Activated CD4-positive, CD25-positive, alpha-beta regulatory T cell (primary cell): ENCODE measurements around the gene NCR2.

Experiments used
- DNase-seq, 4 experiments: peaks; one replicate each; lab custom pipeline; 2025; lab: John Stamatoyannopoulos, UW

NCR2 gene

GRCh38 chr6:41331401-41332150 is 3.8 kb upstream of the NCR2 start:
- DNase-seq: no peak

DNA sequence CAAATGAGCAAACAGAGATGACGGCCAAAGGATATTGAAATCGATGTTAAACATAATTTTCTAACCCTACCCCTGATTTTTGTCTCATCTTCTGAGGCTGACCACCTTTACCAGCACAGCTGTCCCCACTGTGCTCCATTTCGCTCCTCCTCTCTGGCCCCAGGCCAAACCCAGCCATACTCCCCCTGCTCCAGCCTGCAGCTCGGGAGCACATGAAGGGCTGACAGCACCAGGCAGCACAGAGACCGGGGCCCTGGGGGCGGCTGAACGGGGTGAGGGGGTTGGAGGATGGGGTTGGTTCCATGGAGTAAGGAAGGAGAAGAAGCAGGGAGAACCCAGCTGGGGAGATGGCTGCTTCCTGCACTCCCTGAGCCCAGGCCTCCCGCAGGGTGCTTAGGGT is 3.2 kb upstream of the NCR2 start:
- DNase-seq: no peak

GRCh38 chr6:41332842-41333736 is 2.3 kb upstream of the NCR2 start:
- DNase-seq: no peak

DNA sequence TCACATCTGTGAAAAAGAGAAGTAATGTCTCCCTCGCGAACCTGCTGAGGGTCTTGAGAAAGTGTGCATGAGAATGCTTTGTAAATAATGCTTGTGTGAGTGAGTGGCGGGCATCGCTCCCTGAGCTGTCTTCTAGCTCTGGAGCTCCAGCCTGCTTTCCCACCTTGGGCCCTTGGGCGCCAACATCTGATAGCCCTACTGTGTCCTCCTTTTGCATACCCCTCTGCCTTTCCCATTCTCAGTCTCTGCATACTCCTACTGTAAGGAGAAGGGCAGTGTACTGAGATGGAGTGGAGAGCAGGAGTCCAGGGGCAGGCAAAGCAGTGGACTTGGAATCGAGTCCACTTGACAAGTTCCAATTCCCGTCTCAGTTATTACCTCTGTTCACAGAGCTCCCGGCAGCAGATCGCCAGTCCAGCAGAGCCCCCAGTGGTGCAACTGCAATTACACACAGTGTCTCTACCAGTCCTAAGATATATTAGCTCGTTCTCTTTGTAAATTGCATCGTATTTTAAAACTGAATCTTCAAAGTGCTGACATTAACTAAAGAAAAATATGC is 847 bp upstream of the NCR2 start:
- no peak for DNase-seq

DNA sequence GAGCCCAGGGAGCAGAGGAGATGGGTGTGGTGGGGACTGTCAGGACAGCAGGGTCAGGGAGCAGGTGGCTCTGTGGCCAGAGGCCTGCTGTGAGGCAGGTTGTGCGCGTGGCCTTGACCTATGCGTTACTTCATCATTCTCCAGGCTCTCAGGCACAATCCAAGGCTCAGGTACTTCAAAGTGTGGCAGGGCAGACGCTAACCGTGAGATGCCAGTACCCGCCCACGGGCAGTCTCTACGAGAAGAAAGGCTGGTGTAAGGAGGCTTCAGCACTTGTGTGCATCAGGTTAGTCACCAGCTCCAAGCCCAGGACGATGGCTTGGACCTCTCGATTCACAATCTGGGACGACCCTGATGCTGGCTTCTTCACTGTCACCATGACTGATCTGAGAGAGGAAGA is 535 bp downstream of the NCR2 start:
- no peak for DNase-seq

DNA sequence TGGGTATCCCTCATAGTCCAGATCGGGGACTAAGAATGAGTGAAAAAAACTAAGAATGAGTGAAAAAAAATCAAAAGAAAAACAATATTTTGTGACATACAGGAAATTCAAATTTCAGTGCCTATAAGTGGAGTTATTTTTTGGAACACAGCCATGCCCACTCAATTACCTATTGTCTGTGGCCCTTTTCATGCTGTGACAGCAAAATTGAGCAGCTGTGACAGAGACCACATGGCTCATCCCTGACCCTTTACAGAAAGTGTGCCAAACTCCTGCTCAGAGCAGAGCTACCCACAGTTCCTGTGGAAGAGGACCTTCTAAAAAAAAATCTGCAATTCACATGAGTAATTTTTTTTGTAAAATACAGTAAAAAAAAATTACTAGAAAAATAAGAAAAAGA is 1.4 kb downstream of the NCR2 start:
- no peak for DNase-seq

DNA sequence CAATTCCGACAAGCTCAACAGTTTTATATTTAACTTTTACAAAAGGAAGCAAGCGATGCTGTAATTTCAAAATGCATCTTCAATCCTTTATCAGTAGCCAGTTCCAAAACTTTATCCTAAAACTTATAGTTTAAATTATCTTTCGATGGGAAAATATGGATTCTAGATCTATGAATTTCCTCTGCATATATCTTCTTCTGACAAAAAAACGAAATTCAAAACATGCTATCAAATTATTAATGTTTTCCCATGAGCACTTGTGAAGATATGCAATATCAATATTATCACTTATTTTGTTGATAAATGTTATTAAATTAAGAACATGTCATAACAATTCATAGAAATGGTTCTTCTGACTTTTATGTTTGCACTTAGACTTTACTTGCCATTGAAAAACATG is 2.3 kb downstream of the NCR2 start:
- no peak for DNase-seq

GRCh38 chr6:41338659-41339058 is 3.3 kb downstream of the NCR2 start:
- no peak for DNase-seq

DNA sequence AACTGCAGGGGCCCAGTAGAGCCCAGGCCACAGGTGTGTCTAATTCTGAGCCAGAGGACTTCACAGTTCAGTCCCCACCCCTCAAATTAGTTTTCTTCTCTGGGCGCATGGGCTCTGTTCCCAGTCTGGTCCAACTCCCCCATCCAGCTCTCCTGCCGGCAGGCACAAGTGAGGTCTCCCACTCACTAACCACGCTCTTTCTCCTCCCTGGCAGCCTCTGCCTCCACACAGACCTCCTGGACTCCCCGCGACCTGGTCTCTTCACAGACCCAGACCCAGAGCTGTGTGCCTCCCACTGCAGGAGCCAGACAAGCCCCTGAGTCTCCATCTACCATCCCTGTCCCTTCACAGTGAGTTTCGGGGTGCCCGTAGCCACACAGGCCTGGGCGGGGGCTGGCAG is 6.2 kb downstream of the NCR2 start:
- DNase-seq: no peak

- no peak for DNase-seq
Measured at GRCh38 chr6:41342241-41342640, 6.8 kb downstream of the NCR2 start.

DNA sequence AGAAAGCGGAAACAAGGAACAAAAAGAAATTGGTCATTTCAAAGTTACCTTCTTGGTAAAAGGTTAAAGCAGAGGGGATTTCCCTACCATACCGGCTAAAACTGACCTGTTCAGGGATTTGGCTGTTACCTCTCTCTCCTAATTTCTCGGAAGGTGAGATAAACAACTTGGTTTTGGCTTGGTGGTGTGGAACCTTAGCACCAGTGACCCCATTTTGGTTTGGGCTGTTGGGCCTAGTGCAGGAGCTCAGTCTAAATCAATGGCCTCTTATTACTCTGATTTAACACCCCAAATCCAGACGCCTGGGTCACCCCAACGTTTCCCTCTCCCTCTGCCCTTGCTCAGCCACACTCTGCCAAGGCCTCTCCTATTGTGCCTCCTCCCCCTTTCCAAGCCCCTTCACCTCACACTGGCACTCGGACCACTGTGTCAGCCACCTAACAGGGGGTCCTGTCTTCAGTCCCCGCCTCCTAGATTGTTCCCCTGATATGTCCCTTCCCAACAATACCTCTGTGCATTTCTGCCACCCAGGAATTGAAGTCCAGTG is 8.3 kb downstream of the NCR2 start:
- DNase-seq: no peak

- DNase-seq: peak in 1 of 4 experiments; percentile 16
Measured at GRCh38 chr6:41344876-41345275, 9.5 kb downstream of the NCR2 start.

DNA sequence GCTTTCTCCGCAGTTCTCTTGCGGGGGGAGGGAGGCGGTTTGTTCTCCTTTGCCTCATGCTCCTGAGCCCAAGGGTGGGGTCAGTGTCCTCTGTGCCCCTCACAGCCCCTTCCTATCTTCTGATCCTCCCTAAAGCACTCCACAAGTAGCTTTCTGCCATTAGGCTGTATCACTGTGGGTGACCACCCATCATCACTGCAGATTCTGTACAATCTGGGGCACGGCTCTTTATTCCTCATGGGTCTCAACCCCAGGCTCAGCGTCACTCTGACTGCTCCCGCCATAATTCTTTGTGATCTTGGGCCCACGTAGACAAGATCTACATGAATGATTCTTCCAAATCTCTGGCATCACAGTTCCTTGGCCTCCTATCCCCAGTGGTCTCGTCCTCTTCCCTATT is 10.5 kb downstream of the NCR2 start:
- DNase-seq: no peak

- no peak for DNase-seq
Measured at GRCh38 chr6:41346441-41346840, 11.0 kb downstream of the NCR2 start.

DNA sequence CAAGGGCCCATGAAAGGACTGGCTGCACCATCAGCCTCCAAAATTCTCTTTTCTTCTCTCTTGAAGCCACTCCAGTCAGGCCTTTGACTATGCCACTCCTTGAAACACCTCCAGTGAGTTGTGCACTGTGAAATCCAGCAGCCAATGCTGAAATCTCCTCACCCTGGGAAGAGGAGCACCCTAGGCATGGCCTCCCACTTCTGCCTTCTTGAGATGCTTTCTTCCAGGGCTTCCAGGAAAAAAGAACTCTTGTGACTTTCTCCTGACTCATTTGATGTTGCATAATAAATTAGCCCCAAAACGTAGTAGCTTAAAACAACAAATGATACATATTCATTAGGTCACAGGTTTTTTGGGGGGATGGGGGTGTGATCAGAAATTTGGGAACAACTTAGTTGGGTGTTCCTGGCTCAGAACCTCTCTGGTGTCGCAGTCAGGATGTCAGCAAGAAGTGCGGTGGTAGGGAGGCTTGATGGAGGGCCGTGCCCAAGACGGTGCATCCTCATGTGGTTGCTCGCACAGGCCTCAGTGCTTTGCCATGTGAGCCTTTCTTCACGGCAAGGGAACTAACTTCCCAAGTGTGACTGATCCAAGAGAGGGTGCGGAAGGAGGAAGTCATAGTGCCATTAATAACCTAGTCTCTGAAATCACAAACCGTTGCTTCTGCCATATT is 12.1 kb downstream of the NCR2 start:
- DNase-seq: no peak

DNA sequence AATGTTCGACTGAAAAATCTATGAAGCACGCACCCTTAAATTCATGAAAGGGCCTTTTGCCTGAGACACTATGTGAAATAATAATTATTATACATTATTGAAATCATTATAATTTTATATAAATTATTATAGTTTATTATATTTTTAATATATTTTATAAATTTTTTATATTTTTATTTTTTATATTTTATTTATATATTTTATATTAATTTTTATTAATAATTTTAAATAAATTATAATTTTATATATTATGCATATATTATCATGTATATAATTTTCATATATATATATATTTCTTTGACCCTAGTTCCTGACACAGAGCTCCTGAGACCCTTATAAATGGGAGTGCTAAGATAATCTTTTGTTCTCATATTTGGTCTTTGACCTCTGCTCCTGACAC is 13.5 kb downstream of the NCR2 start:
- DNase-seq: no peak

GRCh38 chr6:41352396-41352795 is 17.0 kb downstream of the NCR2 start:
- no peak for DNase-seq

GRCh38 chr6:41352907-41353306 is 17.5 kb downstream of the NCR2 start:
- no peak for DNase-seq

GRCh38 chr6:41353333-41353732 is 17.9 kb downstream of the NCR2 start:
- no peak for DNase-seq

DNA sequence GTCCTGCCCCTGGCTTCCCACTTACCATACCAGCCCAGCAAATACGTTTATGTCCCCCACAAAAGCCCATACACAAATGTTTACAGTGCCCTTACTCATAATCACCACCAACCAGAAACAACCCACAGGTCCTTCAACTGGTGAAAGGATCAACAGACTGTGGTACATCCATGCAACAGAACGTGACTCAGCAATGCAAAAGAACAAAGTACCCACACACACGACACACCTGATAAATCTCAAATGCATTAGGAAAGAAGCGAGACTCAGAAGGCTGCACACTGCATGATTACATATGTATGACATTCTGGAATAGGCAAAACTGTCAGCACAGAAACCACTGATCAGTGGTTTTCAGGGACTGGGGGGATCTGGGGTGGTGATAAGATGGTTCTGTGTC is 20.5 kb downstream of the NCR2 start:
- DNase-seq: no peak

DNA sequence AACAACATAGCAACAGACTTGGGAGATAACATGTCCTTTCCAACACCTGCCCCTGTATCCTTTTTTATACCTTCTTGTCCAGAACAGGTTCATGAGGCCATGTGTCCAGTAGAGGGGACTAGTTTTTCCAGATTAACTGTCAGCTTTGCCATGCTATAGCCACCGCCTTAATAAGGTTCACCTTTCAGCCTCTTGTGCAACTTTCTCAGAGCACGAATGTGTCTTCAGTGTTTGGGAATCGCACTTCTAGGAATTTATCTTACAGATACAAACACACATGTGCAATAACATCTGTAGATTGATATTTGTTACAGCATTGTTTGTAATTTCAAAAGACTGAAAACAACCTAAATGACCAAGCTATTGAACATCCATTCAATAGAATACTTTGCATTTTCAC is 21.4 kb downstream of the NCR2 start:
- DNase-seq: no peak

- no peak for DNase-seq
Measured at GRCh38 chr6:41358503-41358902, 23.1 kb downstream of the NCR2 start.
